Left cardiac atrium (tissue), 4 donors: ENCODE measurements around the gene TMEM50B. TPM values are rescaled to one million over a fixed set of nuclear protein-coding genes. Genes with fewer than 3 reads are reported as not detected.
"Not testable (repeated sequence)": the region's sequence is repeated elsewhere in the genome, so short reads cannot be mapped to it uniquely, and the experiment has no call there.

Source experiments
- ATAC-seq, 2 donors: fragments of 200-7000 bp; cut with Tn5 transposase; one replicate each; pipeline ENCODE4 v1.9.1; 2020; ENCODE audit warnings: mild to moderate bottlenecking in 2 of 2, moderate library complexity in 2 of 2
- DNase-seq: peaks from one replicate; pipeline ENCODE4 v3.0.0-alpha.2; 2020
- intact Hi-C, 2 donors: fragments of 100-400 bp; cut with DNase I; formaldehyde crosslinking; loops; one replicate each; pipeline versions ENCODE4 v1.14.1 to v1.15.1; 2022 to 2023
- long read RNA-seq: library from polyadenylated mRNA; unstranded; transcript quantifications from one replicate; pipeline ENCODE4 v2.0.0, GENCODE V29; 2021
- total RNA-seq, 2 donors: library from RNA; stranded (reverse); fragmentation: NEBNext Ultra II Directional; extraction: Animal tissue kit (Norgen Biotek cat#: 25700); gene quantifications; one replicate each; pipeline ENCODE4 v1.2.1, GENCODE V29; 2021
- donor health status: DM: no; HTN: yes; CAD: no.
- donor health status: DM: no; HTN: yes; CAD: no; lungs with severe emphysema.
- donor health status: DM: yes; HTN: yes; CAD: no.
- donor health status: Dilated cardiomyopathy.

Gene TMEM50B
- total RNA-seq: 10 to 100 TPM; 33.1 to 39.7 TPM
- long read RNA-seq, transcript TMEM50B-210 (7 exons, 2,375 nt): major isoform, 103 of 118 reads
- long read RNA-seq, partial matches to known transcripts: 3 of 118 reads
- long read RNA-seq, other reads (novel, unspliced or antisense): 9 of 118 reads

- intact Hi-C loops: loop anchor here in 1 of 2 donors (5.0 kb wide), 1 partner anchor 62 kb away; the partner anchor contains the start of genes GART and SON
- peak; percentile 97 to 98 for ATAC-seq
- DNase-seq: peak; percentile 96
Observed at GRCh38 chr21:33479679-33480480, at the start of gene TMEM50B. TMEM50B (minus strand) TSS chr21:33479974; CDS start chr21:33468885, 11,089 bp downstream.

DNA sequence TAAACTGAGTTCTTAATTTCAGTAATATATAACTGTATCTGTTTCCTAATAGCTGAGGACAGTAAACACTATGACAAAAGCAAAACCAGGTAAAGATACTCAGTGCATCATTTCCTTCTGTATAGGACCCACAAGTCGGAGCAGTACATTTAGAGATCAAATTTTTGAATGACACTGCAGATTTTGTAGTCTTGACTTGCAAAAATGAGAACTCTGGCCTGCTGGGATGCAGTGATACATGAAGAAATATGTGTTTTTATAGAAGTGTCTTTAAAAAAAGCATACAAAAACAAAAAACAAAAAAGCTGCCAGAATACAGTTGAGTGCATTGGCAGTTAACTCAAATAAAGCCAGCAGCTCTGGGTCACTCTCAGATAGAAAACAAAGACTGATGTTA is 43.2 kb upstream of the TMEM50B start:
- ATAC-seq: no peak
- no peak for DNase-seq
- intact Hi-C loops: no loop called here

GRCh38 chr21:33522297-33522952 is 42.7 kb upstream of the TMEM50B start:
- DNase-seq: no peak
- ATAC-seq: no peak
- intact Hi-C loops: no loop called here

GRCh38 chr21:33518899-33519298 is 39.1 kb upstream of the TMEM50B start:
- ATAC-seq (no peak), DNase-seq (no peak)
- intact Hi-C loops: no loop called here

- no peak for ATAC-seq
- intact Hi-C loops: no loop called here
- no peak for DNase-seq
Observed at GRCh38 chr21:33514229-33514628, 34.5 kb upstream of the TMEM50B start.

DNA sequence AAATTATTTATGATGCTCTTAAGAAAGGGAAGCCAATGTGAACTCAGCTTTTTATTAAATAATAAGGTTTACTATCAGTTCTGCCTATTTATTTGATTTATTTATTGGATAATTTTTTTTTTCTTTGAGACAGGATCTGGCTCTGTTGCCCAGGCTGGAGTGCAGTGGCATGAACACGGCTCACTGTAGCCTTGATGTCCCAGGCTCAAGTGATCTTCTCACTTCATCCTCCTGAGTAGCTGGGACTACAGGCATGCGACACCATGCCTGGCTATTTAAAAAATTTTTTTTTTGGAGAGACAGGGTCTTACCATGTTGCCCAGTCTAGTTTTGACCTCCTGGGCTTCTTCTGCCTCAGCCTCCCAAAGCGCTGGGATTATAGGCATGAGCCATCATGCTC is 32.7 kb upstream of the TMEM50B start:
- ATAC-seq: no peak
- intact Hi-C loops: no loop called here
- DNase-seq: no peak

DNA sequence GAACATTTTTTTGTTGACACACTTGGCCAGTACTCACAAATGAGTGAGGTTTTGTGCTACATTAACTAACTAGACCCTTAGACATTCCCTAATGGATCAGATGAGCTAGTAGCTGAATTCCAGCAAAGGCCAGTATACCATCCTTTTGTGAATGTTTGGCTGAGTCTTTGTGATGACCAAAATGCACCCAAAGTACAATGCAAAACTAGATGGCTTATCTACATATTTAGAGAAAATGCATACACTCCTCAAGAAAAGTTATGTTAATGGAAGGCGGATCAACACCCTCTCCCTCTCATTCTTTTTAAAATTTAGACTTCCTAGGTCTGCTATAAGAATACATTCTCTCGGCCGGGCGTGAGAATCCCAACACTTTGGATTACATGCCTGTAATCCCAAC is 31.9 kb upstream of the TMEM50B start:
- DNase-seq: no peak
- ATAC-seq: no peak
- intact Hi-C loops: no loop called here

DNA sequence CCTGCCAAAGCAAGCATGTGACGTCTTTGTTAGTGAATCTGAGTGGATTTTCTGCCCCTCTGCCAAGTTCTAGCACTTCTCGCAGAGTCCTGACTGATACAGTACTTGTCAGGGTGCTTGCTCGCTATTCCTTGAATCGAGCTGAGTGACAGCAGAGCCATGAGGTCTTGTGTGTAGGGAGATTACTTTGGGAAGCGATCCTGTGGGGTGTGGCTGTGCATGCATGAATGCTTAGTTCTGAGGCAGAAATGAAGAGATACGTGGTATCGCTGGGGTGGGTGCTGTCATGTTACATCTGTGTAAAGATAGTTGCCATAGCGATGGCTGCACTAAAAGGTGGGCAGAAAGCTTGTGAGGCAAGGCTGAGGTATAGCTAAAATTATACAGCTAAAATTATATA is 31.1 kb upstream of the TMEM50B start:
- DNase-seq: no peak
- no peak for ATAC-seq
- intact Hi-C loops: no loop called here

DNA sequence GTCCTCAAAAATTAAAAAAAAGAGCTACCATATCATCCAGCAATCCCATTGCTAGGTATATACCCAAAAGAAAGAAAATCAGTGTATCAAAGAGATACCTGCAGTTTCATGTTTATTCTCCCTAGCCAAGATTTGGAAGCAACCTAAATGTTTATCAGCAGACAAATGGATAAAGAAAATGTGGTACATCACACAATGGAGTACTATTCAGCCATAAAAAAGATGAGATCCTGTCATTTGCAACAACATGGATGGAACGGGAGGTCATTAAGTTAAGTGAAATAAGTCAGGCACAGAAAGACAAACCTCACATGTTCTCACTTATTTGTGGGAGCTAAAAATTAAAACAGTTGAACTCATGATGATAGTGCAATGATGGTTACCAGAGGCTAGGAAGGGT is 27.2 kb upstream of the TMEM50B start:
- intact Hi-C loops, DNase-seq, ATAC-seq: not testable (repeated sequence)

DNA sequence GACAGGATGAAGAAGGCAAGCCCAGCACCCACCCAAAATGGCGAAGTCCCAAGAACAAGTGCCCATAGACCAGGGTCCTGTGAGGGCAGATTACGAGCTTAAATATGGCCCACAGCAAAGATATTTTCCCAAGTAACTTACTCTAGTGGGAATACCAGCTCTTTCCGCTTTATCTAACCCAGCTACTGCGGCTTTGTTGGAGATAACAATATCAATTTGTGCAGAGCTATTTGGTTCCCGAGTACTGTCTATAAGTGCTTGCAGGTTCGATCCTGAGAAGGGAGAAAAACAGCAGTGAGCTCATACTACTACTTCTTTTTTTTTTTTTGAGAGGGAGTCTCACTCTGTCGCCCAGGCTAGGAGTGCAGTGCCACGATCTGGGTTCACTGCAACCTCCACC is 26.1 kb upstream of the TMEM50B start:
- DNase-seq (no peak), ATAC-seq (no peak)
- intact Hi-C loops: no loop called here

DNA sequence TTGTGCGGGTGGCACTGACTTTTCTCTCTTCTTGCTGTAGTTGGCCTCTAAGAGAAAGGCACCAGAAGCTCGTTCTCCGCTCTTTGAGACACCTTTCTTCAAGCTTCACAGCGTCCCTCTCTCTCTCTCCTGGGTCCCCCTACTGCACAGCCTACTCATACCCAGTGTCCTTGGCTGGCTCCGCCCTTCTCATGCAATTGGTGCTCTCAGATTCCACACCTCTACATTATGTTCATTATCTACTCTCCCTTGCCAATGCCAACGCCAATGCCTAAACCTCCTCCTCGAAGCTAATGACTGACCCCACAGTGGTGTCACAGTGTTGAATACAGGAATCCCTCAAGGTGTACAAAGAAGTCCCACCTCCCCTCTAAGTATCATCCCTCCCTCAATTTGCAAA is 16.6 kb upstream of the TMEM50B start:
- intact Hi-C loops: no loop called here
- ATAC-seq: no peak
- no peak for DNase-seq

- DNase-seq (no peak), ATAC-seq (no peak)
- intact Hi-C loops: no loop called here
Observed at GRCh38 chr21:33495743-33496142, 16.0 kb upstream of the TMEM50B start.

DNA sequence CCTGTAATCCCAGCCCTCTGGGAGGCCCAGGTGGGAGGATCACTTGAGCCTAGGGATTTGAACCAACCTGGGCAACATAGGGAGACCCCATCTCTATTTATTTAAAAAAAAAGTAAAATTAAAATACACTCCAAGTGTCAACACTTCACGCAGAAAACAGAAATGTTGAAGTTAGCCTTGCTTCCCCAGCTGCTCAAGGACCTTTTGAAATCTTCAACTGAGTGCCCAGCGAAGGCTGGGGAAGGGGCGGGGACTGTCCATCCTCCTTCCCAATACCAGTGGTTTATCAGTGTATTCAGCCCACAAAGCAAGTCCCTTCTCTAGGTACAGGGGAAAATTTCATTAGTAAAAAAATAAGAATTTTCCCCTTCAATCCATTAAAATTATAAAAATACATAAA is 14.0 kb upstream of the TMEM50B start:
- intact Hi-C loops: no loop called here
- ATAC-seq (no peak), DNase-seq (no peak)

DNA sequence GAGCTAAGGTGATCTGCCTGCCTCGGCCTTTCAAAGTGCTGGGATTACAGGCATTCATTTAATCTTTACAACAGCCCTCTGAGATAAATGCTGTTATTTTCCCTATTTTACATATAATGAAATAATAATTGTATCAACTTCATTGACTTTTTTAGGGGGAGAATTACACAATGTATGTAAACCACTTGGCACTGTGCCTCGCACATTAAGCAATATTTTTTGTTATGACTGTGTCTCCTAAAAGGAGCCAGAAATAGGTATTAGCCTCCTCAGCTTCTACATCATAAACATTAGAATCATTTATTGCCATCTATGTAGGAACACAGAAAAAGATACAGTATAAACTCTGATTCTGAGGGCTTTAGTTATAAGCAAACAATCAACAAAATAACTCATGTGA is 12.8 kb upstream of the TMEM50B start:
- DNase-seq (no peak), ATAC-seq (no peak)
- intact Hi-C loops: no loop called here

DNA sequence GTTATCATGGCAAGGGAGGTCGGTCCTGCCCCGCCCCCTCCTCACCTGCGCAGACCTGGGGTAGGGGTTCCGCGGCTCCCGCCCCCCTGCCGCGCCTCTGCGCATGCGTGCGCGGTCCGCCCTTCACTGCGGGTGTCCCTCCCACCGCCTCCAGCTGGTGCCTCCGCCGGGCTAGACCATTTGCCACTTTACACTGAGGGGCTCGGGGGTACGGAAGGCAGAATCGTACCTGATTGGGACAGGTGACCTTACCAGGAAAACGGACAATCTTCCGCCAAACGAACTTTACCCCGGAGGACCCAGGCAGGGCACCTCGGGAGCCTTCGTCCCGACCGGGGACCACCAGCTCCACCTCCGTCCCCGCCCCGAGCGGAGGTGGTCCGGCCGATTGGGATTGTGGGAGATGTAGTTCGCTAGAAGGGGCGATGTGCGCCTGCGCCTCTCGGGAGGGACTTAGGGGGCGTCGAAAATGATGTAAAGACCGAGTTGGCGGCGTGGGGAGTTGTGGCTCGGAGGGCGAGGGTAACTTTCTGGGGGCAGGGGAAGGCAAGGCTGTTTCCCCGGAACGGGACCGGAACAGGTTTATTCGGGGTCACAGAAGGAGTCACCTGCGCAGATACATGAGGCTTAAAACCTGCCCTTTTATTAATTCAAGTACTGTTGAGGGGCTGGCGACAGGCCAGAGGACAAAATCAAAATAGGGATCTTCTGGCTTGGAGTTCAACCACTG is 11.8 kb upstream of the TMEM50B start, which contains the start of gene DNAJC28:
Gene DNAJC28, minus strand, starts transcription at position 344 of the 730 bp plus-strand sequence. CDS start 2,323 bp downstream, outside the sequence.
- ATAC-seq: peak; percentile 99
- intact Hi-C loops: no loop called here

DNA sequence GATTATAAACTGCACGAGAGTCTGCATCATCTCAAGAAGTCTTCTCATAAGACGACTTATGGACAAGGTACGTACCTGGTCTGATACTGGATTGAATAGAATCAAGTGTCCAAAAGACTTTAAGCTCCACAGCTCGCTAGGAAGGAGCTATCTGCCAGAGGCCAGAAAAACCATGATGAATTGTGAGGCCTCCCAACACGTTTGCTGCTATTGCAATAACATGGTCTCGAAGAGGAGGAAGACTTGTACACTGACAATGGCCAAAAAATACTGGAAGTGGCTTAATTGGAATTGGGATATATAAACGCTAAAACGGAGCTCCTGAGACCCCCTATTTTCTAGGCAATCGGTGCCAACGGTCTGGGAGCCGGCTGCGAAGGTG is 11.2 kb upstream of the TMEM50B start:
- ATAC-seq: peak in 1 of 2 donors; percentile 4
- intact Hi-C loops: no loop called here
- no peak for DNase-seq

More for the DNA sequence above, 11.8 kb upstream of the TMEM50B start, which contains the start of gene DNAJC28:
- peak; percentile 96 for DNase-seq

GRCh38 chr21:33488936-33489335 is 9.2 kb upstream of the TMEM50B start:
- intact Hi-C loops: no loop called here
- ATAC-seq: no peak

GRCh38 chr21:33487996-33488395 is 8.2 kb upstream of the TMEM50B start:
- DNase-seq: no peak
- intact Hi-C loops: no loop called here
- no peak for ATAC-seq

More at GRCh38 chr21:33488936-33489335, 9.2 kb upstream of the TMEM50B start:
- DNase-seq: no peak

DNA sequence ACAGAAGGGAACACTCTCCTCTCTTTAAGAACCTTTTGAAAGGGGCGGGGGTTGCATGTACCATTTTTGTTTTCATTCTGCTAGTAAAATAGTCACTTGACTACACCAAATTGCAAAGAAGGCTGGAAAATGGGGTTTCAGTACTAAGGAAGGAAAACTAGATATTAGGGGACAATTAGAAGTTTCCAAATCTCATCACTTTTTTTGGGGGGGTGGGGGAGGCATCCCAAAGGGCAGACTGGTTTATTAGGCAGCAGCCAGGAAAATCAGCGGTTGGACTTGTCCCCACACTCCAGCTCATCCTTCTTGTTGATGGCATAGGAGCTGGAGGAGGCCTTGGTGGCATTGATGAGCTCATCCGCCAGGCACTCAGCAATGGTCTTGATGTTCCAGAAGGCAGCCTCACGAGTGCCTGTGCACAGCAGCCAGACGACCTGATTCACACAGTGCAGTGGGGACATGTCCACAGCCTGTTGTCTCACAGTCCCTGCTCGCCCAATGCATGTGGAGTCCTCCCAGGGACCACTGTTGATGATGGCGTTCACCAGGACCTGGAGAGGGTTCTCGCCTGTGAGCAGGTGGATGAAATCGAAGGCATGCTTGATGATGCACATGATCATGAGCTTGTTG is 1.7 kb upstream of the TMEM50B start:
- no peak for DNase-seq
- no peak for ATAC-seq
- intact Hi-C loops: no loop called here
